Measurements from ENCODE around the gene PURA. TPM values are rescaled to one million over a fixed set of nuclear protein-coding genes. Genes with fewer than 3 reads are reported as not detected.

Gene PURA
- 4.2 TPM for polyA plus RNA-seq (2012; ENCODE audit: missing spikeins)

GRCh38 chr5:140113699-140114263 is at the start of gene PURA:
Gene PURA, plus strand, starts transcription at chr5:140114109. Its CDS starts 73 bp downstream, at chr5:140114182.
- DNase-seq (ENCODE audit: insufficient read length) = peak; percentile 89
- peak; percentile 94 for FAIRE-seq
- TF ChIP-seq POLR2A (IDR thresholded peaks at IDR 0.05; ENCODE audit: low read depth, low read length) (peak; percentile 85; the same call in 1 of the 2 replicates), TAF1 (IDR thresholded peaks at IDR 0.05; ENCODE audit: borderline replicate concordance, low read depth, low read length) (peak; percentile 69), POLR2AphosphoS5 (IDR thresholded peaks at IDR 0.05; ENCODE audit: low read depth, low read length) (peak; percentile 75)

DNA sequence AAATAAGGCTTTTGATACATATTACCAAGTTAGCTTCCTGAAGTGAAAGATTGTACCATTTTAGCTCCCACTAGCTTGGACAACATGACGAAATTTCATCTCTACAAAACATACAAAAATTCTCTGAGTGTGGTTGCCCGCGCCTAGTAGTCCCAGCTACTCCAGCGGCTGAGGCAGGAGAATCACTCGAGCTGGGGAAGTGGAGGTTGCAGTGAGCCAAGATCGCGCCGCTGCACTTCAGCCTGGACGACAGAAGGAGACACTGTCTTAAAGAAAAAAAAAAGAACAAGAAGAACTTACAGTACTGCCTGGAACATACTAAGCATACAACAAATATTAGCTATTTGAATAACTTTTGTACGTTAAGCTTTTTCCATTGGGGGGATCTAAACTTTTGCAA is 41.1 kb upstream of the PURA start:
- DNase-seq (ENCODE audit: insufficient read length) = no peak
- TF ChIP-seq POLR2AphosphoS5 (IDR thresholded peaks at IDR 0.05; ENCODE audit: low read depth, low read length) (no peak), TAF1 (IDR thresholded peaks at IDR 0.05; ENCODE audit: borderline replicate concordance, low read depth, low read length) (no peak), POLR2A (IDR thresholded peaks at IDR 0.05; ENCODE audit: low read depth, low read length) (no peak)
- FAIRE-seq = no peak

DNA sequence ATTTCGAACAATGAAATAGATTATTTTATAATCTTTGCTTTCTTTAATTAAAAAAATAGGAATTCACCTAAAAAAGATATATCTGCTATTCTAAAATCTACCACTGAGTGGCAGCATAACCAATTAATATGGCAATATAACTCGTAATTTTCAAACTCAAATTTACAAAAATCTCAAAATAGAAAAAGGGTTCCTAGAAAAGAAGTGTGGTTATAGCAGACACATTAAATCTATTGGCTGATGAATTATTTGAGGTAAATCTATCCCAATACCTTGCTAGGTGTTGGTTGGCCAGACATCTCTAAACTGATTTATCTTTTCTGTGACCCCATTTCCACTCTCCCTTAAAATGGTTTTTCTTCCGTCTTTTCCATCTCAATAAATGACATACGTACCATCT is 40.6 kb upstream of the PURA start:
- DNase-seq (ENCODE audit: insufficient read length) = no peak
- TF ChIP-seq TAF1 (IDR thresholded peaks at IDR 0.05; ENCODE audit: borderline replicate concordance, low read depth, low read length) = no peak
- no peak for TF ChIP-seq POLR2AphosphoS5 (IDR thresholded peaks at IDR 0.05; ENCODE audit: low read depth, low read length)
- FAIRE-seq = peak; percentile 36

DNA sequence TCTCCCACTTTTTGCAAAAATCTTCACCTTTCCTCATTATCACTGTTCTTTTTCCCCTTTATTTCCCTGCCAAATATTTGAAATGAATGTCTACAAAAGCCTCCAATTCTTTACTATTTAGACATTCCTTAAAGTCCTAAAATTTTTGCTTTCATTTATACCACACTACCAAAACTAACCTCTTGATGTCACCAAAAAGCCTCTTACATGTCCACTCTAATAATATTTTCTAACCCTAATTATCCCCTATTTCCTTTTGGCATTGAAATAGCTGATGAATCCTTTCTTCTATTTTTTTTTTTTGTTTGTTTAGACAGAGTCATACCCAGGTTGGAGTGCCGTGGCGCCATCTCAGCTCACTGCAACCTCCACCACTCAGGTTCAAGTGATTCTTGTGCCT is 38.5 kb upstream of the PURA start:
- no peak for FAIRE-seq
- no peak for DNase-seq (ENCODE audit: insufficient read length)
- TF ChIP-seq TAF1 (IDR thresholded peaks at IDR 0.05; ENCODE audit: borderline replicate concordance, low read depth, low read length) = no peak
- no peak for TF ChIP-seq POLR2AphosphoS5 (IDR thresholded peaks at IDR 0.05; ENCODE audit: low read depth, low read length)
- no peak for TF ChIP-seq POLR2A (IDR thresholded peaks at IDR 0.05; ENCODE audit: low read depth, low read length)

GRCh38 chr5:140076142-140076541 is 37.8 kb upstream of the PURA start:
- no peak for DNase-seq (ENCODE audit: insufficient read length)
- TF ChIP-seq POLR2A (IDR thresholded peaks at IDR 0.05; ENCODE audit: low read depth, low read length) (no peak), POLR2AphosphoS5 (IDR thresholded peaks at IDR 0.05; ENCODE audit: low read depth, low read length) (no peak), TAF1 (IDR thresholded peaks at IDR 0.05; ENCODE audit: borderline replicate concordance, low read depth, low read length) (no peak)
- FAIRE-seq = no peak

DNA sequence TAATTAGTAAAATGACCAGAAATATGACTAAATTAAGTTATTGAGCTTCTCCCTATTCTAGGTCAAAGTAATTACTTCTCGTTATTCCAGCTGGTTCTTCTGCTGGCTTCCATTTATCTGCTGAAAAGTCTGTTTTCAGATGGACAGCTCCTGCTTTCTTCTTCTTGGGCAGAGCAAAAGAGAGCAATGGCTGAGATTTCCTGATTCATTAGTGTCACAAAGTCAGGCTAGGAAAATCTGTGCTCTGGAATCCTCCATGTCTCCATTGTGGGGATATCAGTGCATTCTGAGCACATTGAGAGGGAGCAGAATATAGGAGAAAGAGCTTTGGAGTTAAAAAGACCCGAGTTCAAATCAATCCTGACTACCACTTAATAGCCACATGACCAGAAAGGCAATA is 37.1 kb upstream of the PURA start:
- no peak for TF ChIP-seq POLR2A (IDR thresholded peaks at IDR 0.05; ENCODE audit: low read depth, low read length)
- no peak for TF ChIP-seq POLR2AphosphoS5 (IDR thresholded peaks at IDR 0.05; ENCODE audit: low read depth, low read length)
- no peak for TF ChIP-seq TAF1 (IDR thresholded peaks at IDR 0.05; ENCODE audit: borderline replicate concordance, low read depth, low read length)
- FAIRE-seq = no peak
- DNase-seq (ENCODE audit: insufficient read length) = no peak

- TF ChIP-seq POLR2A (IDR thresholded peaks at IDR 0.05; ENCODE audit: low read depth, low read length) (no peak), TAF1 (IDR thresholded peaks at IDR 0.05; ENCODE audit: borderline replicate concordance, low read depth, low read length) (no peak), POLR2AphosphoS5 (IDR thresholded peaks at IDR 0.05; ENCODE audit: low read depth, low read length) (no peak)
- DNase-seq (ENCODE audit: insufficient read length) (no peak), FAIRE-seq (no peak)
Observed at GRCh38 chr5:140083120-140083519, 30.8 kb upstream of the PURA start.

- TF ChIP-seq POLR2A (IDR thresholded peaks at IDR 0.05; ENCODE audit: low read depth, low read length) (no peak), TAF1 (IDR thresholded peaks at IDR 0.05; ENCODE audit: borderline replicate concordance, low read depth, low read length) (no peak), POLR2AphosphoS5 (IDR thresholded peaks at IDR 0.05; ENCODE audit: low read depth, low read length) (no peak)
- FAIRE-seq = no peak
Observed at GRCh38 chr5:140083650-140084049, 30.3 kb upstream of the PURA start.

GRCh38 chr5:140084541-140084940 is 29.4 kb upstream of the PURA start:
- no peak for TF ChIP-seq POLR2AphosphoS5 (IDR thresholded peaks at IDR 0.05; ENCODE audit: low read depth, low read length)
- TF ChIP-seq POLR2A (IDR thresholded peaks at IDR 0.05; ENCODE audit: low read depth, low read length) = no peak
- TF ChIP-seq TAF1 (IDR thresholded peaks at IDR 0.05; ENCODE audit: borderline replicate concordance, low read depth, low read length) = no peak
- no peak for DNase-seq (ENCODE audit: insufficient read length)
- FAIRE-seq = no peak

More at GRCh38 chr5:140083650-140084049, 30.3 kb upstream of the PURA start:
- no peak for DNase-seq (ENCODE audit: insufficient read length)

DNA sequence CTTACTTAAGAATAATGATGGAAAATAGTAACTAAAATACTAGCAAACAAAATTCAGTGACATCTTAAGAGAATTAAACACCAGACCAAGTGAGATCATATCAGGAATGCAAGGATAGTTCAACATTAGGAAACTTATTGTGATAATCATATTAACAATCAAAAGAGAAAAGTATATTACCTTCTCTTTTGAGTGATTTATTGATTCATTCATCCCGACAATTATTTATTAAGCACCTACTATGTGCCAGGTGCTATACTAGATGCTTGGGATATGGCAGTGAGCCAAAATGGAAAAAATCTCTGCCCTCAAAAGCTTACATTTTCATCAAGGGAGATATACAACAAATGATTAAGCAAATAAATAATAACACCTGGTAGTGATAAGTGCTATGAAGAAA is 23.7 kb upstream of the PURA start:
- TF ChIP-seq TAF1 (IDR thresholded peaks at IDR 0.05; ENCODE audit: borderline replicate concordance, low read depth, low read length) = no peak
- no peak for TF ChIP-seq POLR2AphosphoS5 (IDR thresholded peaks at IDR 0.05; ENCODE audit: low read depth, low read length)
- no peak for TF ChIP-seq POLR2A (IDR thresholded peaks at IDR 0.05; ENCODE audit: low read depth, low read length)

DNA sequence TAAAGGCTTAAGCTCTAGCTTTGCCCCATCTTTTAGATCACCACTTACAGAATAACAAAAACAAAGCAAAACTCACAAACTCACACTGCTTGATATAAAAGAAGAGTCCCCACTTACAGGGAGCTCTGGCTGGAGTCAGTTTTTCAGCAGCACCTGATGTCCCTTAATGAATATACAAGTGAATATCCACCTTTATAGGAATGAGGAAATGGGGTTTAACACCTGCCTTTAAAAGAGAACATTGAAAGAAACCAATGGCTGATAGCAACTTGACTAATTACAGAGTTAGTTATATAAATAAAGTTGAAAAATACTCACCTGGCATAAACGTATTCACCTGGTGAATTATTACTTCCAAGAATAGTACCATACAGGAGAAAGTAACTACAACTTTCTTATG is 20.7 kb upstream of the PURA start:
- TF ChIP-seq POLR2A (IDR thresholded peaks at IDR 0.05; ENCODE audit: low read depth, low read length) (no peak), TAF1 (IDR thresholded peaks at IDR 0.05; ENCODE audit: borderline replicate concordance, low read depth, low read length) (no peak), POLR2AphosphoS5 (IDR thresholded peaks at IDR 0.05; ENCODE audit: low read depth, low read length) (no peak)
- no peak for FAIRE-seq

More for the DNA sequence above, 23.7 kb upstream of the PURA start:
- no peak for DNase-seq (ENCODE audit: insufficient read length)
- no peak for FAIRE-seq

DNA sequence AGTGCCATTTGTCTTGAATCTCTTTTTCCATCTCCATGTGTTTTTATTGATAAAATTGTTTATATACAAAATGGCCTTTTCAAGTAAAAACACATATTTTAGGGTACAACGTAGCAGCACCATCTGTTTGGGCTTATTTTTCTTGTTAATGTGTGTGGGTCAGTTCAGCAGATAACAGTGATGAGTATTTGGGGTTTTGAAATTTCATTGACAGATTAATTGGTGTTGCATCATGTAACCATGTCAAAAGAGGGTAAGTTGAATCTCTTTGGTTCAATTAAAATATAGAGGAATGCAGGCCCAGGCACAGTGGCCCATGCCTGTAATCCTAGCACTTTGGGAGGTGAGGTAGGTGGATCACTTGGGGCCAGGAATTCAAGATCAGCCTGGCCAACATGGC is 20.0 kb upstream of the PURA start:
- DNase-seq (ENCODE audit: insufficient read length) (no peak), FAIRE-seq (no peak)

More for the DNA sequence above, 20.7 kb upstream of the PURA start:
- DNase-seq (ENCODE audit: insufficient read length) = no peak

More for the DNA sequence above, 20.0 kb upstream of the PURA start:
- TF ChIP-seq TAF1 (IDR thresholded peaks at IDR 0.05; ENCODE audit: borderline replicate concordance, low read depth, low read length) (no peak), POLR2AphosphoS5 (IDR thresholded peaks at IDR 0.05; ENCODE audit: low read depth, low read length) (no peak), POLR2A (IDR thresholded peaks at IDR 0.05; ENCODE audit: low read depth, low read length) (no peak)

Data from GM12892 (cell line).